ENCODE data around the gene NET1.
"Not testable (repeated sequence)": the region's sequence is repeated elsewhere in the genome, so short reads cannot be mapped to it uniquely, and the experiment has no call there.

Gene NET1

GRCh38 chr10:5399332-5399731 lies 13.0 kb upstream of the NET1 start:
- FAIRE-seq = no peak

GRCh38 chr10:5400468-5401240 lies 11.7 kb upstream of the NET1 start:
- FAIRE-seq = no peak

- no peak for FAIRE-seq
These were observed 9.6 kb upstream of the NET1 start for GRCh38 chr10:5402798-5403197.

GRCh38 chr10:5404208-5405041 lies 7.9 kb upstream of the NET1 start, which contains the start of gene TUBAL3:
TSS of gene TUBAL3 (minus strand) at chr10:5404828. CDS start at chr10:5404792, 36 bp downstream.
- no peak for FAIRE-seq

- FAIRE-seq = no peak
These were observed 5.4 kb upstream of the NET1 start for GRCh38 chr10:5406918-5407317.

GRCh38 chr10:5410787-5411186 lies 1.6 kb upstream of the NET1 start:
- FAIRE-seq = not testable (repeated sequence)

- FAIRE-seq = no peak
These were observed 448 bp upstream of the NET1 start for GRCh38 chr10:5411941-5412276.

- no peak for FAIRE-seq
These were observed 918 bp downstream of the NET1 start for GRCh38 chr10:5413012-5413938.

GRCh38 chr10:5416981-5417380 lies 4.6 kb downstream of the NET1 start:
- FAIRE-seq = no peak

GRCh38 chr10:5418584-5418983 lies 6.2 kb downstream of the NET1 start:
- no peak for FAIRE-seq

GRCh38 chr10:5419466-5420094 lies 7.2 kb downstream of the NET1 start:
- FAIRE-seq = peak; percentile 15

- no peak for FAIRE-seq
These were observed 11.4 kb downstream of the NET1 start for GRCh38 chr10:5423771-5424170.

- FAIRE-seq = no peak
These were observed 12.4 kb downstream of the NET1 start for GRCh38 chr10:5424751-5425150.

GRCh38 chr10:5428133-5428532 lies 15.8 kb downstream of the NET1 start:
- FAIRE-seq = no peak

- no peak for FAIRE-seq
These were observed 20.8 kb downstream of the NET1 start for GRCh38 chr10:5433182-5433581.

GRCh38 chr10:5434017-5434753 lies 21.8 kb downstream of the NET1 start:
- FAIRE-seq = peak; percentile 21

- no peak for FAIRE-seq
These were observed 23.0 kb downstream of the NET1 start for GRCh38 chr10:5435328-5435727.

- FAIRE-seq = no peak
These were observed 27.8 kb downstream of the NET1 start for GRCh38 chr10:5440206-5440605.

- no peak for FAIRE-seq
These were observed 28.7 kb downstream of the NET1 start for GRCh38 chr10:5441106-5441505.

- FAIRE-seq = peak; percentile 89
These were observed 30.0 kb downstream of the NET1 start for GRCh38 chr10:5442065-5442989.

GRCh38 chr10:5442990-5443370 lies 30.6 kb downstream of the NET1 start:
- no peak for FAIRE-seq
